Activated CD8-positive, alpha-beta T cell treated with anti-CD3 and anti-CD28 coated beads for 36 hours (primary cell): ENCODE measurements around the gene AVEN. TPM values are rescaled to one million over a fixed set of nuclear protein-coding genes. Genes with fewer than 3 reads are reported as not detected.

ENCODE experiments used
- ATAC-seq: fragments of 200-7000 bp; cut with Tn5 transposase; one replicate; pipeline ENCODE4 v1.10.0; 2021; ENCODE audit warnings: mild to moderate bottlenecking, moderate library complexity
- CTCF ChIA-PET: fragments of 350-600 bp; sonication (Branson Sonifier 250); formaldehyde crosslinking; loops from one replicate; lab custom pipeline; 2021; ENCODE audit warnings: antibody characterized with exemption; lab: Charles Lee
- POLR2A ChIA-PET: fragments of 350-600 bp; sonication (Branson Sonifier 250); formaldehyde crosslinking; loops from one replicate; lab custom pipeline; 2021; ENCODE audit warnings: antibody characterized with exemption; lab: Charles Lee
- DNase-seq: peaks from one replicate; pipeline ENCODE4 v3.0.0-alpha.2; 2020
- H3K27ac Mint-ChIP-seq: one replicate; pipeline ENCODE4 v1.8.0; 2021; ENCODE audit warnings: mild to moderate bottlenecking, mixed read lengths
- H3K27me3 Mint-ChIP-seq: one replicate; pipeline ENCODE4 v1.8.0; 2021; ENCODE audit warnings: mixed read lengths
- H3K36me3 Mint-ChIP-seq: one replicate; pipeline ENCODE4 v1.8.0; 2021; ENCODE audit warnings: low read depth, mixed read lengths
- H3K4me1 Mint-ChIP-seq: one replicate; pipeline ENCODE4 v1.8.0; 2021; ENCODE audit warnings: low read depth, mixed read lengths
- H3K4me3 Mint-ChIP-seq: one replicate; pipeline ENCODE4 v1.8.0; 2021; ENCODE audit warnings: mild to moderate bottlenecking, moderate library complexity, mixed read lengths
- H3K9me3 Mint-ChIP-seq: one replicate; pipeline ENCODE4 v1.8.0; 2021; ENCODE audit warnings: mixed read lengths
- CTCF ChIP-seq: fragments of 200-600 bp; IDR thresholded peaks from one replicate; pipeline ENCODE4 v1.8.0; 2022; ENCODE audit warnings: antibody characterized with exemption, mild to moderate bottlenecking
- intact Hi-C: fragments of 100-400 bp; cut with micrococcal nuclease; formaldehyde crosslinking; loops from one replicate; pipeline ENCODE4 v1.10.0; 2022
- total RNA-seq, 2 experiments: library from RNA; stranded (reverse); gene quantifications; one replicate each; pipeline ENCODE4 v1.2.3, GENCODE V29; 2021

Gene AVEN
- total RNA-seq, 2 experiments from 2014 or later: 8.8 to 13.0 TPM

DNA sequence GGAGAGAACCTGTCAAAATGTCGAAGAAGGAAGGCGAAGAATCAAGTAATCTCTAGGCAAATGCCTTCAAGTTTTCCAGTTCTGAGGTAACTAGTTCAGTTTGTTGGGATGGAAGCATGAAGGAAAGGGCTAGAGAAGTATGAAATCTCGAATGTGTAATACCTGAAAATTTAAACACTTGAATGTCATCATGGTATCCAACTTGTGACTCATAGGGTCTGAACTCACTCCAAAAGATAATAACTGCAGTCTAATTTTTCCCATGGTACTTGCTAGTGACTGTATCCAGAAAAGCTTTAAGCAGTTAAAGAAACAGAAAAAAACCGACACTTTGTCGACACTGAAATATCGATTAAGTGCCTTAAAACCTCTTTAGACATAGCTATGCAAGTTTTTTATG, 173.6 kb downstream of the AVEN start:
- CTCF ChIA-PET: no interaction called here
- POLR2A ChIA-PET: no interaction called here

DNA sequence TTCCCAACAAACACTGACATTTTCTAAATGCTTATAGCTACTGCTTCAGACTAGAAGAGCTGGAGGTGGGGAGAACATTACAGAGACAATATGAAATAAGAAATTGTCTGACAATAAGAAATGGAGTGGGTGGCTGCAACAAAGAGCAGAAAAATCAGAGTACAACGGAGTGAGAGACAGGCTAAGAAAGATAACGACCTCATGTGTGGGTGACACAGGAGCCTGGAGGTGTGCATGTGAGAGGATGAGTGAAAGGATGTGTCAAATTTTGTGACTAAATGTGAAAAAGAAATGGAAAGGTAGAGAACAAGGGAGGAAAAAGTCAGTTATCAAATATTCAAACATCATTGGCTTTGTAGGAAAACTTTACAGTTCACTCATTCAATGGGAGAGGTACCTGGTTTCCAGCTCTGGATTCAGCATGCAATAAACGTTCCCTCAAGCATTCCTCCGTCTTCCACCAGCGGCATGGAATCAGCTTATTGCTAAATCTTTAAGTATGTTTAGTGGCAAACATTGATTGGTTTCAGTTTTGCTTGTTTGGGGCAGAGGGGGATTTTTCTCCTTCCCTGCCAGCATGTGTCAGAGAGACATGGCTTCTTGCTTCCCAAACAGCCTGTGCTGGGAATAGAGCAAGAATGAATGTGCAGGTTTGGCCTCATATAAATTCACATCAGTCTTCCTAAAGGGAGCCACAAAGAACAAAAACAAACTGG, 174.5 kb downstream of the AVEN start:
- Mint-ChIP-seq H3K27me3 (no peaks in the 10 kb centered on the region), H3K4me3 (no peak overlapping the region), H3K9me3 (no peaks in the 10 kb centered on the region), H3K27ac (no peak overlapping the region), H3K36me3 (peaks cover 21% of the 10 kb centered on the region), H3K4me1 (peaks cover 3% of the 10 kb centered on the region)
- intact Hi-C loops: no loop called here
- CTCF ChIA-PET: no interaction called here
- ATAC-seq (no peak), DNase-seq (no peak)
- POLR2A ChIA-PET: no interaction called here
- TF ChIP-seq CTCF: no peak

More for the DNA sequence above, 173.6 kb downstream of the AVEN start:
- DNase-seq: no peak
- intact Hi-C loops: no loop called here
- Mint-ChIP-seq H3K9me3 (no peaks in the 10 kb centered on the region), H3K36me3 (peaks cover 18% of the 10 kb centered on the region), H3K4me1 (peaks cover 3% of the 10 kb centered on the region), H3K27me3 (no peaks in the 10 kb centered on the region), H3K27ac (no peak overlapping the region), H3K4me3 (no peak overlapping the region)
- TF ChIP-seq CTCF: no peak
- ATAC-seq: no peak

DNA sequence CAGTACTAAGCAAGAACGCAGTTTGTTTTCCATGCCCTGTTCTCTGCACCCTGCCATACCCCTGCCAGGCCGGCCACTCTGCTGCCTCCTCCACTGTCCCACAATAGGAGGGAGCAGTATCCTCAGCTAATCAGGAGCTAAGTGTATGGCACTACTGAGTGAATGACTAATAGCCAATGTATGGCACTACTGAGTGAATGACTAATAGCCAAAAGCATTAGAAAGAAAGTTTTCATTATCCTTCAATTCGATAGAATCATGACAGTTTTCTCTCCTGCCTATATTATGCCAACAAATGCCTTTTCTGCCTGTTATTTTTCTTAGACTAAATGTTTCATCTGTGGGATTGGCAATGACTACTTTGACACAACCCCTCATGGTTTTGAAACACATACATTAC, 178.2 kb downstream of the AVEN start:
- DNase-seq (no peak), ATAC-seq (no peak)
- intact Hi-C loops: no loop called here
- POLR2A ChIA-PET: no interaction called here
- H3K27me3 Mint-ChIP-seq: no peaks in the 10 kb centered on the region
- H3K4me3 Mint-ChIP-seq: no peak overlapping the region
- CTCF ChIA-PET: no interaction called here
- H3K4me1 Mint-ChIP-seq: peaks cover 3% of the 10 kb centered on the region
- no peak overlapping the region for H3K27ac Mint-ChIP-seq
- H3K36me3 Mint-ChIP-seq: peaks cover 18% of the 10 kb centered on the region
- no peak for TF ChIP-seq CTCF
- H3K9me3 Mint-ChIP-seq: no peaks in the 10 kb centered on the region

DNA sequence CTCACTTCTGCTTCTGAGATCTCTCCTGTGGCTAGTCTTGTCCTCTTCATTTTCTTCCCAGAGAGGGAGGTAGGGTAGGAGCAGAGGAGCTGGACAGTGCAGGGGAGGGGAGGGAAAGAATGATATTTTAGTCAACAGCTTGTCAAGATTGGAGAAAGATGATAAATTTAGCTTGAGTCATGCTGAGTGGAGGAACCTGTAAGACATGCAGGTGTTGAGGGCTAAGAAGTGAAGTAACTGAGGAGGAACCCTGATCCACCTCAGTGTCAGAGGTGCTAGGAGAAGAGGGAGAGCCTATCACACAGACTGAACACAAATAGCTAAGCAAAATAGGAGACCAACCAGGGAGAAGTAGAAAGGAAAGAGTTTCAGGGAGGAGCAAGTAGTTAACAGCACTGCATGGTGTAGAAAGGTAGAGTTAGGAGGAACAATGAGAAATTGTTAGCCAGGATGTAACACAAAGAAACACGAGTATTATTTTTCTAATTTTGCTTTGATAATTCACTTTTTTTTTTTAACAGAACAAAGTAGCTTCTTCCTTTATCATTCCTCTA, 178.9 kb downstream of the AVEN start:
- no peaks in the 10 kb centered on the region for H3K9me3 Mint-ChIP-seq
- DNase-seq (no peak), ATAC-seq (no peak)
- H3K4me3 Mint-ChIP-seq: no peak overlapping the region
- no peak for TF ChIP-seq CTCF
- no peak overlapping the region for H3K27ac Mint-ChIP-seq
- POLR2A ChIA-PET: no interaction called here
- H3K36me3 Mint-ChIP-seq: peaks cover 14% of the 10 kb centered on the region
- intact Hi-C loops: no loop called here
- peaks cover 3% of the 10 kb centered on the region for H3K4me1 Mint-ChIP-seq
- H3K27me3 Mint-ChIP-seq: no peaks in the 10 kb centered on the region
- CTCF ChIA-PET: no interaction called here

GRCh38 chr15:33858836-33859235, 180.2 kb downstream of the AVEN start:
- H3K9me3 Mint-ChIP-seq: no peaks in the 10 kb centered on the region
- no peaks in the 10 kb centered on the region for H3K27me3 Mint-ChIP-seq
- no peak for TF ChIP-seq CTCF
- POLR2A ChIA-PET: no interaction called here
- no peak overlapping the region for H3K4me3 Mint-ChIP-seq
- H3K4me1 Mint-ChIP-seq: no peaks in the 10 kb centered on the region
- intact Hi-C loops: no loop called here
- no peak overlapping the region for H3K27ac Mint-ChIP-seq
- peaks cover 6% of the 10 kb centered on the region for H3K36me3 Mint-ChIP-seq
- ATAC-seq: no peak
- no peak for DNase-seq
- CTCF ChIA-PET: no interaction called here
